GM23338 (cell line): Measurements from ENCODE around the gene SLC6A3. TPM values are rescaled to one million over a fixed set of nuclear protein-coding genes. Genes with fewer than 3 reads are reported as not detected.

Experiments used
- ATAC-seq: fragments of 200-7000 bp; cut with Tn5 transposase; 3 replicates; pipeline ENCODE4 v1.9.1; 2020
- DNase-seq: peaks from one replicate; pipeline ENCODE4 v3.0.0-alpha.2; 2015; ENCODE audit warnings: low spot score
- H2AFZ ChIP-seq: fragments of 200-600 bp; sonication (generic); 2 replicates; pipeline ENCODE4 v1.8.0; 2016; ENCODE audit warnings: antibody characterized with exemption, mild to moderate bottlenecking, moderate library complexity
- H3F3A ChIP-seq: fragments of 200-600 bp; sonication (generic); replicated peaks from 2 replicates; pipeline ENCODE4 v1.8.0; 2017; ENCODE audit warnings: antibody characterized with exemption, mixed run types, low read depth
- H3K27ac ChIP-seq: fragments of 200-600 bp; sonication (generic); 2 replicates; pipeline ENCODE4 v1.6.1; 2016; ENCODE audit warnings: low read depth
- H3K27me3 ChIP-seq: fragments of 200-600 bp; sonication (generic); 2 replicates; pipeline ENCODE4 v1.8.0; 2016; ENCODE audit warnings: mild to moderate bottlenecking, mixed run types, moderate library complexity; ENCODE audit not compliant: insufficient read depth
- H3K36me3 ChIP-seq: fragments of 200-600 bp; sonication (generic); 2 replicates; pipeline ENCODE4 v1.8.0; 2016; ENCODE audit warnings: mild to moderate bottlenecking; ENCODE audit not compliant: insufficient read depth
- H3K4me1 ChIP-seq: fragments of 200-600 bp; sonication (generic); 2 replicates; pipeline ENCODE4 v1.8.0; 2016; ENCODE audit warnings: mild to moderate bottlenecking, moderate library complexity; ENCODE audit not compliant: insufficient read depth
- H3K4me2 ChIP-seq: fragments of 200-600 bp; sonication (generic); 2 replicates; pipeline ENCODE4 v1.7.1; 2017; ENCODE audit warnings: mixed run types
- H3K4me3 ChIP-seq: fragments of 200-600 bp; sonication (generic); 2 replicates; pipeline ENCODE4 v1.6.1; 2016; ENCODE audit warnings: mixed run types
- H3K79me2 ChIP-seq: fragments of 200-600 bp; sonication (generic); replicated peaks from 2 replicates; pipeline ENCODE4 v1.8.0; 2017; ENCODE audit warnings: mild to moderate bottlenecking; ENCODE audit not compliant: insufficient read depth
- H3K9me2 ChIP-seq: fragments of 200-600 bp; sonication (generic); 2 replicates; pipeline ENCODE4 v1.8.0; 2017; ENCODE audit not compliant: insufficient read depth
- H4K20me1 ChIP-seq: fragments of 200-600 bp; sonication (generic); replicated peaks from 2 replicates; pipeline ENCODE4 v1.8.0; 2017; ENCODE audit warnings: mild to moderate bottlenecking; ENCODE audit not compliant: insufficient read depth
- H3K27ac Mint-ChIP-seq: 2 replicates; pipeline ENCODE4 v1.8.0; 2020; ENCODE audit warnings: inconsistent platforms, mild to moderate bottlenecking, moderate library complexity, mixed read lengths
- H3K27me3 Mint-ChIP-seq: 3 replicates; pipeline ENCODE4 v1.8.0; 2022; ENCODE audit warnings: low read depth, mild to moderate bottlenecking, moderate library complexity, mixed read lengths, inconsistent platforms; ENCODE audit not compliant: insufficient read depth, poor library complexity
- H3K36me3 Mint-ChIP-seq: 3 replicates; pipeline ENCODE4 v1.8.0; 2021; ENCODE audit warnings: low read depth, mild to moderate bottlenecking, inconsistent platforms, moderate library complexity, mixed read lengths
- H3K4me1 Mint-ChIP-seq: 3 replicates; pipeline ENCODE4 v1.8.0; 2020; ENCODE audit warnings: mild to moderate bottlenecking, inconsistent platforms, mixed read lengths
- H3K4me3 Mint-ChIP-seq: 3 replicates; pipeline ENCODE4 v1.8.0; 2021; ENCODE audit warnings: moderate library complexity, mild to moderate bottlenecking, inconsistent platforms, mixed read lengths
- H3K9me3 Mint-ChIP-seq: 3 replicates; pipeline ENCODE4 v1.8.0; 2020; ENCODE audit warnings: moderate library complexity, mild to moderate bottlenecking, inconsistent platforms, mixed read lengths
- CREB1 ChIP-seq: fragments of 250-450 bp; sonication (Bioruptor Pico); IDR thresholded peaks from 2 replicates; pipeline ENCODE4 v1.5.0; 2020; ENCODE audit warnings: low read depth, mild to moderate bottlenecking, moderate library complexity
- EZH2 ChIP-seq: fragments of 200-600 bp; sonication (generic); IDR thresholded peaks from one replicate; pipeline ENCODE4 v1.8.0; 2017; ENCODE audit warnings: antibody characterized with exemption, mild to moderate bottlenecking, low read depth; ENCODE audit not compliant: unreplicated experiment
- EZH2phosphoT487 ChIP-seq: fragments of 200-600 bp; sonication (generic); IDR thresholded peaks from one replicate; pipeline ENCODE4 v1.8.1; 2018; ENCODE audit warnings: antibody characterized with exemption; ENCODE audit not compliant: unreplicated experiment
- JUNB ChIP-seq: IDR thresholded peaks from one replicate; pipeline ENCODE4 v1.6.1; 2016; ENCODE audit warnings: antibody characterized with exemption; ENCODE audit not compliant: unreplicated experiment
- NANOG ChIP-seq: IDR thresholded peaks from 2 replicates; pipeline ENCODE4 v1.6.1; 2016; ENCODE audit warnings: antibody characterized with exemption, borderline replicate concordance
- STAT1 ChIP-seq: IDR thresholded peaks from one replicate; pipeline ENCODE4 v1.6.1; 2016; ENCODE audit warnings: antibody characterized with exemption; ENCODE audit not compliant: unreplicated experiment
- ZNF331 ChIP-seq: fragments of 250-450 bp; sonication (Bioruptor Pico); IDR thresholded peaks from 2 replicates; pipeline ENCODE4 v1.5.0; 2020; ENCODE audit warnings: low read depth, mild to moderate bottlenecking, moderate library complexity
- polyA plus RNA-seq: library from polyadenylated mRNA; unstranded; fragments of >200 nt; fragmentation: Nextera tagmentation; extraction: Ambion mirVana; gene quantifications from 2 replicates; pipeline ENCODE4 v1.2.1, GENCODE V29; 2016
- total RNA-seq: library from RNA; depleted of rRNA; stranded (reverse); fragments of >200 nt; shearing (Covaris generic); gene quantifications from 2 replicates; pipeline ENCODE4 v1.2.3, GENCODE V29; 2014
- TF ChIP-seq, protein P1 (sequence below): fragments of 250-450 bp; sonication (Bioruptor Pico); IDR thresholded peaks from 2 replicates; pipeline ENCODE4 v1.5.0; 2020; ENCODE audit warnings: mild to moderate bottlenecking, moderate library complexity
- TF ChIP-seq, protein P2 (sequence below): IDR thresholded peaks from one replicate; pipeline ENCODE4 v1.6.1; 2018; ENCODE audit warnings: antibody characterized with exemption; ENCODE audit not compliant: unreplicated experiment

SLC6A3 gene
- total and polyA plus RNA-seq, 2 experiments from 2014 or later: 0.76 to 1.0 TPM

DNA sequence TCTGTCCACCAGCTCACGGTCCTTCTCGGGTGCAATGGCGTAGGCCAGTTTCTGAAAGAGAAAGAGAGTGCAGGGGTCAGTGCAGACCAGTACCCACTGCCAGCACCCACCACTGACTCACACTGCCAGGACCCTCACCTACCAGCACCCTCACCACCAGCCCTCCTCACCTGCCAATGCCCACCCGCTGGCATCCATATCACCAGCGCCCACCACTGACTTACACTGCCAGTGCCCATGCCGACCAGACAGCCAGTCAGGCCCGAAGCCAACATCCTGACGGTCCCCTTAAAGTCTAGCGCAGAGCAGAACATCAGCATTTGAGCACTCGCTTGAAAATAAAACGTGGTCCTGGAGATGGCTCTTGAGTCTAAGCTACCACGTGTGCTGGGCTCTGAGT, 44.3 kb downstream of the SLC6A3 start (continued):
- TF ChIP-seq, protein P1, sequence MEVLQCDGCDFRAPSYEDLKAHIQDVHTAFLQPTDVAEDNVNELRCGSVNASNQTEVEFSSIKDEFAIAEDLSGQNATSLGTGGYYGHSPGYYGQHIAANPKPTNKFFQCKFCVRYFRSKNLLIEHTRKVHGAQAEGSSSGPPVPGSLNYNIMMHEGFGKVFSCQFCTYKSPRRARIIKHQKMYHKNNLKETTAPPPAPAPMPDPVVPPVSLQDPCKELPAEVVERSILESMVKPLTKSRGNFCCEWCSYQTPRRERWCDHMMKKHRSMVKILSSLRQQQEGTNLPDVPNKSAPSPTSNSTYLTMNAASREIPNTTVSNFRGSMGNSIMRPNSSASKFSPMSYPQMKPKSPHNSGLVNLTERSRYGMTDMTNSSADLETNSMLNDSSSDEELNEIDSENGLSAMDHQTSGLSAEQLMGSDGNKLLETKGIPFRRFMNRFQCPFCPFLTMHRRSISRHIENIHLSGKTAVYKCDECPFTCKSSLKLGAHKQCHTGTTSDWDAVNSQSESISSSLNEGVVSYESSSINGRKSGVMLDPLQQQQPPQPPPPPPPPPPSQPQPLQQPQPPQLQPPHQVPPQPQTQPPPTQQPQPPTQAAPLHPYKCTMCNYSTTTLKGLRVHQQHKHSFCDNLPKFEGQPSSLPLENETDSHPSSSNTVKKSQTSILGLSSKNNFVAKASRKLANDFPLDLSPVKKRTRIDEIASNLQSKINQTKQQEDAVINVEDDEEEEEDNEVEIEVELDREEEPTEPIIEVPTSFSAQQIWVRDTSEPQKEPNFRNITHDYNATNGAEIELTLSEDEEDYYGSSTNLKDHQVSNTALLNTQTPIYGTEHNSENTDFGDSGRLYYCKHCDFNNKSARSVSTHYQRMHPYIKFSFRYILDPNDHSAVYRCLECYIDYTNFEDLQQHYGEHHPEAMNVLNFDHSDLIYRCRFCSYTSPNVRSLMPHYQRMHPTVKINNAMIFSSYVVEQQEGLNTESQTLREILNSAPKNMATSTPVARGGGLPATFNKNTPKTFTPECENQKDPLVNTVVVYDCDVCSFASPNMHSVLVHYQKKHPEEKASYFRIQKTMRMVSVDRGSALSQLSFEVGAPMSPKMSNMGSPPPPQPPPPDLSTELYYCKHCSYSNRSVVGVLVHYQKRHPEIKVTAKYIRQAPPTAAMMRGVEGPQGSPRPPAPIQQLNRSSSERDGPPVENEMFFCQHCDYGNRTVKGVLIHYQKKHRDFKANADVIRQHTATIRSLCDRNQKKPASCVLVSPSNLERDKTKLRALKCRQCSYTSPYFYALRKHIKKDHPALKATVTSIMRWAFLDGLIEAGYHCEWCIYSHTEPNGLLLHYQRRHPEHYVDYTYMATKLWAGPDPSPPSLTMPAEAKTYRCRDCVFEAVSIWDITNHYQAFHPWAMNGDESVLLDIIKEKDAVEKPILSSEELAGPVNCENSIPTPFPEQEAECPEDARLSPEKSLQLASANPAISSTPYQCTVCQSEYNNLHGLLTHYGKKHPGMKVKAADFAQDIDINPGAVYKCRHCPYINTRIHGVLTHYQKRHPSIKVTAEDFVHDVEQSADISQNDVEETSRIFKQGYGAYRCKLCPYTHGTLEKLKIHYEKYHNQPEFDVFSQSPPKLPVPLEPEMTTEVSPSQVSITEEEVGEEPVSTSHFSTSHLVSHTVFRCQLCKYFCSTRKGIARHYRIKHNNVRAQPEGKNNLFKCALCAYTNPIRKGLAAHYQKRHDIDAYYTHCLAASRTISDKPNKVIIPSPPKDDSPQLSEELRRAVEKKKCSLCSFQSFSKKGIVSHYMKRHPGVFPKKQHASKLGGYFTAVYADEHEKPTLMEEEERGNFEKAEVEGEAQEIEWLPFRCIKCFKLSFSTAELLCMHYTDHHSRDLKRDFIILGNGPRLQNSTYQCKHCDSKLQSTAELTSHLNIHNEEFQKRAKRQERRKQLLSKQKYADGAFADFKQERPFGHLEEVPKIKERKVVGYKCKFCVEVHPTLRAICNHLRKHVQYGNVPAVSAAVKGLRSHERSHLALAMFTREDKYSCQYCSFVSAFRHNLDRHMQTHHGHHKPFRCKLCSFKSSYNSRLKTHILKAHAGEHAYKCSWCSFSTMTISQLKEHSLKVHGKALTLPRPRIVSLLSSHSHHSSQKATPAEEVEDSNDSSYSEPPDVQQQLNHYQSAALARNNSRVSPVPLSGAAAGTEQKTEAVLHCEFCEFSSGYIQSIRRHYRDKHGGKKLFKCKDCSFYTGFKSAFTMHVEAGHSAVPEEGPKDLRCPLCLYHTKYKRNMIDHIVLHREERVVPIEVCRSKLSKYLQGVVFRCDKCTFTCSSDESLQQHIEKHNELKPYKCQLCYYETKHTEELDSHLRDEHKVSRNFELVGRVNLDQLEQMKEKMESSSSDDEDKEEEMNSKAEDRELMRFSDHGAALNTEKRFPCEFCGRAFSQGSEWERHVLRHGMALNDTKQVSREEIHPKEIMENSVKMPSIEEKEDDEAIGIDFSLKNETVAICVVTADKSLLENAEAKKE (CRISPR knock-in tag): no peak
- no peak for TF ChIP-seq JUNB
- TF ChIP-seq NANOG: no peak
- TF ChIP-seq, protein P2, sequence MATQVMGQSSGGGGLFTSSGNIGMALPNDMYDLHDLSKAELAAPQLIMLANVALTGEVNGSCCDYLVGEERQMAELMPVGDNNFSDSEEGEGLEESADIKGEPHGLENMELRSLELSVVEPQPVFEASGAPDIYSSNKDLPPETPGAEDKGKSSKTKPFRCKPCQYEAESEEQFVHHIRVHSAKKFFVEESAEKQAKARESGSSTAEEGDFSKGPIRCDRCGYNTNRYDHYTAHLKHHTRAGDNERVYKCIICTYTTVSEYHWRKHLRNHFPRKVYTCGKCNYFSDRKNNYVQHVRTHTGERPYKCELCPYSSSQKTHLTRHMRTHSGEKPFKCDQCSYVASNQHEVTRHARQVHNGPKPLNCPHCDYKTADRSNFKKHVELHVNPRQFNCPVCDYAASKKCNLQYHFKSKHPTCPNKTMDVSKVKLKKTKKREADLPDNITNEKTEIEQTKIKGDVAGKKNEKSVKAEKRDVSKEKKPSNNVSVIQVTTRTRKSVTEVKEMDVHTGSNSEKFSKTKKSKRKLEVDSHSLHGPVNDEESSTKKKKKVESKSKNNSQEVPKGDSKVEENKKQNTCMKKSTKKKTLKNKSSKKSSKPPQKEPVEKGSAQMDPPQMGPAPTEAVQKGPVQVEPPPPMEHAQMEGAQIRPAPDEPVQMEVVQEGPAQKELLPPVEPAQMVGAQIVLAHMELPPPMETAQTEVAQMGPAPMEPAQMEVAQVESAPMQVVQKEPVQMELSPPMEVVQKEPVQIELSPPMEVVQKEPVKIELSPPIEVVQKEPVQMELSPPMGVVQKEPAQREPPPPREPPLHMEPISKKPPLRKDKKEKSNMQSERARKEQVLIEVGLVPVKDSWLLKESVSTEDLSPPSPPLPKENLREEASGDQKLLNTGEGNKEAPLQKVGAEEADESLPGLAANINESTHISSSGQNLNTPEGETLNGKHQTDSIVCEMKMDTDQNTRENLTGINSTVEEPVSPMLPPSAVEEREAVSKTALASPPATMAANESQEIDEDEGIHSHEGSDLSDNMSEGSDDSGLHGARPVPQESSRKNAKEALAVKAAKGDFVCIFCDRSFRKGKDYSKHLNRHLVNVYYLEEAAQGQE: no peak

DNA sequence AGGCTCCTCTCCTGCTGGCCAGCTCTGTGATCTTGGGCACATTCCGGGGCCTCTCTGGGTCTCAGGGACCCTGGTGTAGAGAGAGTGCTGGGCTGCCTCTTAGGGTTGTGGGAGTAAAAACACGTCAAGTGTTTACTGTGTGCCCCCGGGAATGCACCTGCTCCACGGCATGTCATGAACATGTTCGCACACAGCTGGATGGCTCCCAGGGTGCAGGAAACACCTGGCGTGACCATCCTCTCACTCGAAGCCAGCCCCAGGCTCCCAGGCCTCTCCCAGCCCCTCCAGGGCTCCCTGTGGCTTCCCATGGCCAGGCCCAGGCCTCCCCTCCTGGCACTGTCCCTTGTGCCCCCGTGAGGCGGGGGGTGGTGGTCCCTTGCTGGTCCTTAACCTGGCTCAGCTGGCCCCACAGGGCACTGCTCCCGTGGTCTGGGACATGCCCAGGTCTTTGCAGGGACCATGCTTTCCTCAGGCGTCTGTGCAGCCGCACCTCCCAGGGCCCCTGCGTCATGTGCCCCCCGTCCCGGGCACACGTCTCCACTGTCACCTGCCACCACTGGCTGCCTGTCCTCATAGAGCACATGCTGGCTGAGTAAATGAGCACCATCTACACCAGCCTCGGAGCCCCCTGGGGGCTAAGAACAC, 44.9 kb downstream of the SLC6A3 start:
- H2AFZ ChIP-seq: no peak overlapping the region
- TF ChIP-seq EZH2 (no peak), STAT1 (no peak), EZH2phosphoT487 (no peak), ZNF331 (CRISPR knock-in tag) (no peak), CREB1 (no peak)

More for the DNA sequence above, 44.9 kb downstream of the SLC6A3 start:
- H3K4me1 ChIP-seq: no peaks in the 10 kb centered on the region
- no peaks in the 10 kb centered on the region for H3K27me3 ChIP-seq
- no peaks in the 10 kb centered on the region for H4K20me1 ChIP-seq
- no peak overlapping the region for H3K4me3 Mint-ChIP-seq
- ATAC-seq (no peak), DNase-seq (no peak)
- no peak overlapping the region for H3K27ac Mint-ChIP-seq
- no peak overlapping the region for H3K4me3 ChIP-seq
- peaks cover 6% of the 10 kb centered on the region for H3K4me1 Mint-ChIP-seq
- H3K9me2 ChIP-seq: no peaks in the 10 kb centered on the region
- no peak overlapping the region for H3K4me2 ChIP-seq
- H3F3A ChIP-seq: no peaks in the 10 kb centered on the region
- H3K9me3 Mint-ChIP-seq: no peaks in the 10 kb centered on the region; the same call in 2 of the 3 replicates
- H3K36me3 ChIP-seq: no peaks in the 10 kb centered on the region
- H3K79me2 ChIP-seq: no peaks in the 10 kb centered on the region
- H3K27me3 Mint-ChIP-seq: peaks cover 16% of the 10 kb centered on the region
- H3K36me3 Mint-ChIP-seq: no peaks in the 10 kb centered on the region; the same call in 2 of the 3 replicates
- H3K27ac ChIP-seq: no peak overlapping the region
